COLO668 (cell line): ENCODE measurements around the gene NFAM1.
A peak's percentile ranks its signal among the peaks of the same experiment; 100 is the strongest.

Source experiments
- DNase-seq: peaks from one replicate; lab custom pipeline; 2025; ENCODE audit not compliant: unreplicated experiment; lab: John Stamatoyannopoulos, UW

The NFAM1 gene

DNA sequence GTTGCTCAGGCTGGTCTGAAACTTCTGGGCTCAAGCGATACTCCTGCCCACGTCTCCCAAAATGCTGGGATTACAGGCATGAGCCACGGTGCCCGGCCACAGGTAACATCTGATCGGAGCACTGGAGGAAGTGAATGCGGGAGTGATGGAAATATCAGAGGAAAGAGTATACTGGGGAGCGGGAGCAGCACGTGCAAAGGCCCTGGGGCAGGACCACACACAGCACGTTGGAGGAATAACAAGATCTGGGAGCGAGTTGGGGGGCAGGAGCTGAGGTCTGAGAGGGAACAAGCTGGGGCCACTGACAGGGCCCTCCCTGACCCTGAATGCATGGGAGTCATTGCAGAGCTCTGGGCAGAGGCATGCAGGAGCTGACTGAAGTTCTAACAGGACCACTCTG, 70.7 kb downstream of the NFAM1 start:
- DNase-seq, result no peak

DNA sequence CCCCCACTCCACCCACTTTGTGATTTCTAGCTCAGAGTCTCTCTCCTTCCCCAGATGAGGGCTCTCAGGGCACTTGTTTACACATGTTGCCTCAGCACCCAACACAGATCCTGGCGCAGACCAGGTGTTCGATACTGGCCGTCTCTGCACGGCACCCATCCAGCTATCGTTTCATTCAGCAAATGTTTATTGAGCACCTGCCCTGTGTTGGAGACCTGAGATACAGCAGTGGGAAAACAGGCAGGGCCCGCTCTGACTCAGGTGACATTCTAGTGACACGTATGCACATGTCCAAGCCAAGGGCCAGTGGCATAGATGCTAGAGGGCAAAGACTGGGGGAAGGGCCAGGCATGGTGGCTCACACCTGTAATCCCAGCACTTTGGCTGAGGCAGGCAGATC, 71.9 kb downstream of the NFAM1 start:
- peak; percentile 84 for DNase-seq

DNA sequence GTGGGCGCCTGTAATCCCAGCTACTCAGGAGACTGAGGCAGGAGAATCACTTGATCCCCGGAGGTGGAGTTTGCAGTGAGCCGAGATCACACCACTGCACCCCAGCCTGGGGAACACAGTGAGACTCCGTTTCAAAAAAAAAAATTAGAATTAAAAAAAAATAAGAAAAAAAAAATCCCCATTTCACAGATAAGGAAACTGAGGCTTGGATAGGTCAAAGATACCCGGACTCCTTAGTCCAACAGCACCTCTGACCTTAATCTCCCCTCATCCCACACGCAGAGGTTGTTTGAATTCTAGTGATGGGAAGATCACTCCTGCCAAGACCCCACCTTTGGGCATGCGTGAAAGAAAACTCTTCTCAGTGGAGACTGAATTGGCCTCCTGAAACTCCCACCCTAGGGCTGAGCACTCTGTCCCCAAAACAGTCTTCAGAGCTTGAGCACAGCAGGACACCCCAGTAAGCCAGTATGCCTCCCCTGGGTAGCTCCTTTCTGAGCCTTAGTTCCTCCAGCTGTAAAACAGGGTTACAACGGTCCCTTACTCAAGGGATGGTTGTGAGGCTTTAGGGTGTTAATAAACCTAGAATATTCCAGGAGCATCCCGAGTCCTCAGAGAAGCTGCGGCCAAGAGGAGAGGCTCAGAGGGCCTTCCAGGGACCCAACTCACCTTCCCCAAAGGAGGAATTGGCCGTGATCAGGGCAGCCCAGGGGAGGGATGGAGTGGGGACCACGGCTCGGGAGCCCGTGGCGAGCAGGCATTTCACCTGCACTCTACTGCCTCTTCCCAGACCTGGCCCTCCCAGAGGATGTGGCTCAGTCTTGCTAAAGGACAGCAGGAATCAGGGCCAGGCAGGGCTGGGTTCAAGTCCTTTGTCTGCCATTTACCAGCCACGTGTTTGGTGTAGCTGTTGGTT, 73.3 kb downstream of the NFAM1 start:
- DNase-seq, result no peak

DNA sequence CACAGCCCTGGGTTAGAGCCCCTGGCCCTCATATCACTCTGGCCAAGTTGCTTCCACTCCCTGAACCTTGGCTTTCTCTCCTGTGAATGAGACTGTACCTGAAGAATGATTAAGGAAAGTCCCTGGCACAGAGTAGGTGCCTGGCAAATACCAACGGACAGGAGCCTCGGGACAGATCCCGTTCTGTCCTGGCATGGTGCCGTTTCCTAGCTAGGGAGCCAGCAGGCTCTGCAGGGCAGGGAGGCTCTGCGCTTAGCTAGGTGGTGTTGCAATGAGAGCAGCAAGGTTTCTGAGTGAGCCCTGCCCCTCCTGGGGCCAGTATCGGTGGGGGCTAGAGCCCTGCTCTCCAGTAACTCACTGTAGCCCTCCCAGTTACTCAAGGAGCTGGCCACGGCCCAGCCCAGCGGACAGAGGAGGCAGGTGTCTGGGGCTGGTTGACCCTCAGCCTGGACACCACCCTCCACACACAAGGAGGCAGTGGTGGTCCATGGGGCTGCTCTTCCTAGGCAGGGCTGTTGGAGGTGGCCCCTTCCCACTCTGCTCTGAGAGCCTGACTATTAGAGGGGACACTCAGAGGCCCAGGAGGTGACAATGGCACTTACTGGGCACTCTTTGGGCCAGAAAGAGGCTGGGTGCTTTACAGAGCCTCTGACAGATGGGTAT, 74.4 kb downstream of the NFAM1 start:
- no peak for DNase-seq

DNA sequence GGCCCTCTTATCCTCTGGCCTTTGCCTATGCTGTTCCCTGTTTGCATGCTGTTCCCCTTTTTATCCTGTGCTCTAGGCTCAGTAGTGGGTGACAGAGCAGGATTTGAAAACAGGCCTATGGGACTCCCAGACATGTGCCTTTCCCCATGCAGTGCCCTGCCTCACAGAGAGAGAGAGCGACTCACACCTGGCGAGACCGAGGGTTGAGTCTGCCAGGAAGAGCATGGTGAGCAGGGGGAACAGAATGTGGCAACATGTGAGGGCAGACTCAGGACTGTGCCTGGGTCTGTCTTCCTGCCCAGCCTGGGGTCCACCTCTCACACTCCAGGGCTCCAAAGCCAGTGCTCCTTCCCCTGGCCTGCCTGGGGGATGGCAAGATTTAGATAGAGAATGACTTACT, 75.0 kb downstream of the NFAM1 start:
- DNase-seq, result no peak

DNA sequence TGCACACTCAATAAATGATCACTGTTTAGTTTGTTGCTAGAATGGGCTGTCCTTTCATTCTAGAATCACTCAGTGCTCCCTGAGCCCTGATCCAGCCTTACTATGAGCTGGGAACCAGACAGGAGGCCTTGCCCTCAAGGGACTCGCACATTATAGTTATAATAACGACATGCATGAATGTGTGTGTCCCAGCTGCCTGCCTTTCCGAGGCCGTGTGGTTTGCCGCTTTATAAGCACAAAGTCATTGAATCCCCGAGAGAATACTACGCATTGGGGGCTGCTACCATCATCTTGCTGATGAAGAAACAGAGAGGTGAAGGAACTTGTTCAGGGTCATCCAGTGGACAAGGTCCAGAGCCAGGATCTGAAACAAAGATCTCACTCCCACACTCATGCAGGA, 75.7 kb downstream of the NFAM1 start:
- DNase-seq, result no peak

DNA sequence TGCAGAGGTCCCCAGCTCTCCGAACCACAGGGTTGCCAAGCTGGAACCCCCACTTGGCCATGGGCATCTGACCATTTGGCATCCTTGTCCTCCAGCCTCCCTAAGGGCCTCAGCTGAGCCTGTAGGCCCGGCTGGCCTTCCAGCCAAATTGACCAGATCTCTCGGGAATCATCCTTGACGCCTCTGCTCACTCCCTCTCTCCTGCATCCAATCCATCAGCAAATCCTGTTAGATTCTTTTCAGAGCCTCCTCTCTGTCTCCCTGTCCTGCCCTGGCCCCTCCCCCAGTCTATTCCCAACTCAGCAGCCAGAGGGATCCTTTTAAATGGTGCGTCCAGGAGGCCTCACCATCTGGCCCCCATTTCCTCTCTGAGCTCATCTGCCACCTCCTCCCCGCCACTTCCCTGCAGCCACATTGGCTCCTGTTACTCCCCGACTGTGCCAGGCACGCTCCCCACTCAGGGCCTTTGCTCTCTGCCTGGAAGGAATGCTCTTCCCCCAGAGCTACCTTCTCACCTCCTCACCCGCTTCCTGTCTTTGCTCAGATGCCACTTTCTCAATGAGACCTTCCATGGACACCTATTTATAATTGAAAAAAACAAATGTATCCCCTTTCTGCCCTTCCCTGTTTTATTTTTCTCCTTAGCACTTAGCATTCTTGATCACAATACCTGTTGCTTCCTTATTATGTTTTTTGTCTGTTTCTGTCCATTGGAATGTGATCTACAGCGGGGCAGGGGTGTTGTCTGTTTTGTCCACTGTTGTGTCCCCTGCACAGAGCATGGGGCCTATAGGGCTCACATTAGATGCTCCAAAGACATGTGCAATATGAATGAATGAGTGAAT, 78.1 kb downstream of the NFAM1 start:
- DNase-seq, result peak; percentile 71

DNA sequence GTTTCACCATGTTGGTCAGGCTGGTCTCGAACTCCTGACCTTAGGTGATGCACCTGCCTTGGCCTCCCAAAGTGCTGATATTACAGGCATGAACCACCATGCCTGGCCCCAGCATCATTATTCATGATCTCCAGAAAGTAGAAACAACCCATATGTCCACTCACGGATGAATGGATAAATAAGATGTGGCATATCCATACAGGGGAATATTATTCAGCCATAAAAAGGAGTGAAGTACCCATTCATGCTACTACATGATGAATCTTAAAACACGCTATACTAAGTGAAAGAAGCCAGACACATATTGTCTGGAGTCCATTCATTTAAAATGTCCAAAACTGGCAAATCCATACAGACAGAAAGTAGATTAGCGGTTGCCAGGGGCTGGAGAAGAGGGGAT, 81.8 kb downstream of the NFAM1 start:
- DNase-seq, result no peak

DNA sequence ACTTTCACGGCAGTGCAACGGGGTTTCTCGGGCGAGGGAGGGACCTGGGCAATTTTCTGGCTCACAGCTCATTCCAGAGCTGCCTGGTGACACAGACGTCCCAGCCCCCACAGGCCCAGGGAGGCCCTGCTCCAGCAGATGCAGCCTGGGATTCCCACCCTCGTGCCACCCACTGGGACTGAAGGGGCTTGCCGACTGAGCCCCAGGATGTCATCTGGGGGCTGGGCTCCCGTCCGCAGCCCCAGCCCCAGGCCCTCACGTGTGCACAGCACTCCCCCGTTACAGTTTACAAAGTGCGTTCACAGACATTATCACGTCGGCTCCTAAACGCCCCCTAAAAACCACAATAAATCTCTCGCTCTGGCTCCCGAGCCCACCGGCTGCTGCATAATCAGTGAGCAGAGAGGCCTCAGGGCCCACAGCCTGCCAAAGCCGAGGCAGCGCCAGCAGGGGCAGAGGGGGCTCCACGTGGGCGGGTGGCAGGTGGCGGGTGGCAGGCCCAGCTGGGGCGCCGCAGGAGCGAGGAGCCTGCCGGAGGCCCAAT, 84.8 kb downstream of the NFAM1 start:
- no peak for DNase-seq

DNA sequence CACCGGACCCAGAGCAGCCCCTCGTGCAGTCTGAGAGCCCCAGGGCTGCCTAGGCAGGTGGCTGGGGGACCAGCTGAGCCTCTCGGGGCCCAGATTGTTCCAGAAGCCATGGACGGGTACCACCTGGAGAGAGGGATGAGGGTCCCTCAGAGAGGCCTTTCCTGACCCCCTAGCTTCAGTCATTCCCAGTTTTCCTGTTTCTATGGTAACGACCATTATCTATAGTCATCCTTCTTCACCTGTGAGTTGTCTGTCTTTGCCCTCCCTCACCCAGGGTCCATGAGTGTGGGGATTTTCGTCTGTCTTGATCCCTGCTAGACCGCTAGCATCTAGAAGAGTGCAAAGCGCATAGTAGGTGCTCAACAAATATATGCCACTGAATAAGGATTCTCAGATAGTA, 85.5 kb downstream of the NFAM1 start:
- DNase-seq, result no peak

DNA sequence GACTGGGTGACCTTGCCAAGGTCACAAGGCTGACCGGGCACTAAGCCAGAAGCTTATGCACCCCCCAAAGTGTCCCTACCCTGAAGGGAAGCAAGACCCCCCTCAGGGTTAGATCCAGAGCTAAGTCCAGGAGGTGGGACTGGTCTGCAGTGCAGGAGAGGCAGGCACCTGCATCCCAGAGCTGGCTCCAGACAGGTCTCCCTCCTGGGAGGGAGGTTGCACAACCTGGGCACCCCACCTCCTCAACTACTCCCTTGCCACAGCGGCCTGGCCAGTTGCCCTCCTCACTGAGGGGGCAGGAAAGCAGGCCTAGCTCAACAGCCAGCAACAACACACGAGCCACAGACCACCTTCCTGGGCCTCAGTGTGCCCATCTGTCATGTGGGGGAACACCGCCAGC, 86.7 kb downstream of the NFAM1 start:
- no peak for DNase-seq

DNA sequence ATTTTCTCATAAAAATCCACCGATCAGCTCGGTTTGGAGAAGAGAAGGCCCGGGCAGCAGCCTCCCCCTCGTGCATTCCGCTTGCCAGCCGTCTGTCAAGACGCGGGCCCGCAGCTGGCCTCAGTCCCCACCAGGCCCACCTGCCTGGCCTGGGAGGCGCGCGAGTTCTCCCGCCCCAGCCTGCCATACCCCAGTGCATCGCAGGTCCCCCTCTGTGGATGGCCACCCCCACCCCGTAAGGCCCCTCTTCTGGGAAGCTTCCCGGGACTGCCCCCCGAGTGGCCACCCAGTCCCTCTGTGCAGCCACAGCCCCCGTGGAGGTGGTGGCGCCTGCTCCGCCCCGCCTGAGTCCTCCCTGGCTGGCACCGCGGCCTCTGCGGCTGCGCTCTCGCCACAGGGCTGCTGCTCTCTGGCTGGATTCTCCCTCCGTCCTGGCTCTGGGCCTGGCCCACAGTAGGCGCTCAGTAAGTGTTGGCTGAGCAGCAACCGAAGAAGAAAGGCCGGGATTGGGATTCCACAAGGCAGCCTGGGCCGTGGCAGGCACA, 87.8 kb downstream of the NFAM1 start:
- no peak for DNase-seq

DNA sequence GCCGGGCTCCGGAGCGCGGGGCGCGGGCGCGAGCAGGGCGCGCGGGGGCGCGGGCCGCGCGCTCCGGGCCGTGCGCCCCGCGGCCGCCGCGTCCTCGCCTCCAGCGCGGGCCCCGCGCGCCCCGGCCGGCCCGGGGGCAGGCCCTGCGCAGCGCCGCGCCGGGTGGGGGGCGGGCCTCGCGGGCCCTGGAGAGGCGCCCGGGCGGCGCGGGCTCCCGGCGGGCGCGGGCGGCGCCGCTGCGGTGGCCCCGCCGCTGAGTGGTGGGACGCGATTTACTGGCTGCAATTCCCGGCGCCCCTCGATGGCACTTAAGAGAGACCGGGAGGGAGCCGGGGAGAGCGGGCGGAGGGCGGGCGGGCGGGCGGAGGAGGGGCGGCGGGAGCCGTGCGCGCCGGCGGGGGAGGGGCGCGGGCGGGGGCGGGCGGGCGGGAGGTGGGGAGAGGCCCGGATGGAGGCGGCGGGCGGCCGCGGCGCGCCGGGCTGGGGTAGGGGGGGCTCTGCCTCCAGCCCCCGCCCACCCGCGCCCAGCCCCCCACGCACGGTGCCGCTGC, 88.6 kb downstream of the NFAM1 start:
- DNase-seq, result peak; percentile 75

DNA sequence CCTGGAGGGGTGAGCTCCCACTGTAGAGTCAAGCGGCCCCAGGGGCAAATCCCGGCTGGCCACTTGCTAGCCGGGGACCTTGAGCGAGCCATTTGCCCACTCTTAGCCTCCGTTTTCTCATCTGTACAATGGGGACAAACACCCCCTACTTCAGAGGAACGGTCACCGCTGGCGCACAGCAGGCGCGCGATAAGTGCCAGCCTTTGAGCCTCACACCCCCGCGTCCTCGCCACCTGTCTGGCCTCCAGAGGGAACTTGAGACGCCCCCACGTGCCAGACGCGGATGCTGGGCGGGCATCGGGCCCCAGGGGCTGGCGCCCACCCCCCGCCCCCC, 89.1 kb downstream of the NFAM1 start:
- peak; percentile 75 for DNase-seq

DNA sequence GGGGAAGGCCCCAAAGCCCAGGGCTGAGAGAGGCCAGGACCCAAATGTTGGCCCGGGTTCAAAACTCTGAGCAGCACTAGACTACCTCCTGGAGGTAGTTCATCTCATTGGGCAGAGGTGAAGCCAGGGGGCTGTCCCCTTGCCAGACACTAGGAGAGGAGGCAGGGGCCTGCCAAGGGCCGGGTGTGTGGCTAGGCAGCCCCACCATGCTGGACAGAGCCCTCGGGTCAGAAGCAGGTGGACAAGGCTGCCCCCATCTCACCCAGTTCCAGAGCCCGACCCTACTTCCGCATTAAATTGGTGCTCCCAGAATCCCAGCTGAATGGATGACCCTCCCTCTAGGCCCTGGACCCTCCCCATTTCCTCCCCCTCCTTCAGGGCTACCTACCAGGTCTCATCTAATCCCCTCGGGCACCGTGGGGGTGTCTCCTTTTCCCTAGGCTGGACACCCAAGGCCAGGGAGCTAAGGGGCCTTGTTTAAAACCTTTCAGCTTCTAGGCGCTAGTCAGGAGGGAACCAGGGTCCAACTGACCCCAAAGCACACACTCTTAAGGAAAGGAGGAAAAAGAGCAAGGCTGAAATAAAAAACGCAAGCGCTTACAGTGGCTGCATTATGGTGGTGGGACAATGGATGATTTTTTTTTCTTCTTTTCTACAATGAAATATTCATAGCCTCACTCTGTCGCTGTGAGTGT, 89.6 kb downstream of the NFAM1 start:
- DNase-seq, result no peak

DNA sequence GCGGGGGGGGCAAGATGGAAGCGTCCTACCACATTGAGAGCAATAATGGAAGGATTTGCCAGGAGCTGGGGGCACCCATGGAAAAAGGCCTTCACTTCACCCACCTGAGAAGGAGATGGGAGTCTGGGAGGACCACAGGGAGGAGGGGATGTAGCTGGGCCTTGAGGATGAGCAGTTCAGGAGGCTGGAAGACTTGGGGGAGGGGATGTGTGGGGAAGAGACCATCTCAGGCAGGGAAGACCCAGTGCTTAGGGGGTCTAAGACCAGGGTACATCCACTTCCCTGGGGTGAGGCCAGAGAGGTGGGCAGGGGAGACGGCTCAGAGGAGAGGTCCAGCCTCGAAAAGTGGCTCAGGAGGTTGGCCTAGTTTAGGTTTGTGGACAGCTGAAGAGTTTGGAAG, 90.4 kb downstream of the NFAM1 start:
- no peak for DNase-seq

DNA sequence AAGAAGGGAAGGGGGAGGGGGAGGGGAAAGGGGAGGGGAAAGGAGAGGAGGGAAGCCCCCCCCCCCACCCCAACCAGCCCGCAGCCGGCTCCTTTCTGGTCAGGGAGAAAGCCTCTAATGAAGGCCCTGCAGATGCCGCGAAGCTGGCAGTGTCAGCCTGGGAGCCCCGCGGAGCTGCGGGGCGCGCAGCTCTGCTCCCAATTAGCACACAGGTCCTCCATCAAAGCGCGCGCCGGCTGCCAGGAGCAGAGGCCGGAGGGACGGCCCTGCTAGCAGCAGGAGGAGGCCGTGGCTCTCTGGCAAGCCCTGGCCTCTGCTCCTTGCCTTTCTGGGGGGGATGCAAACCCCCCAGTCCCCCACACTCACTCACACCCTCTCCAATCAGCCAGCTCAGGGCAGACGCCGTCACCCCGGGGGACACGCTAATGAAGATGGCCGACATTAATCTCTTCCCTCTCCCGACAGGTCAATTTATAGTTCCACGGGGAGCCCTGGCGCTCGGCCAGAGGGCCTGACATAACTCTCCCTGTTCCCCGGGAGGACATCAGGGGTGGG, 91.3 kb downstream of the NFAM1 start:
- peak; percentile 63 for DNase-seq

DNA sequence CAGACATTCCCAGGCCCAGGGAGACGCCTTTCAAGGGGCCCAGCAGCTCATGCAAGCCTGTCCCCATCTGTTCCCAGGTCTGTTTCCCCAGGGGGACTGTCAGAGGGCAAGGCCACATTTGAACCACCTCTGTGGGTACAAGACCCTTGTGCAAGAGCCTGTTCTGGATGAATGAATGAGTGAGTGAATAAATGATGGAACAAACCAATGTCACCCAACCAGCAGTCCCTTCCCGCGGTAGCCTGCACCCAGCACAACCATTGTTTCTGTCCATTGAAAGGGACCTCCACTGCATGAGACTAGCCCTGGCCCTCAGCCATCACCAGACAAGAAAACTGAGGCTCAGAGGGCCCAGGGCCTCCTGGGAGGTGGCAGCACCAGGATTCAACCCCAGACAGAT, 92.1 kb downstream of the NFAM1 start:
- DNase-seq, result no peak

DNA sequence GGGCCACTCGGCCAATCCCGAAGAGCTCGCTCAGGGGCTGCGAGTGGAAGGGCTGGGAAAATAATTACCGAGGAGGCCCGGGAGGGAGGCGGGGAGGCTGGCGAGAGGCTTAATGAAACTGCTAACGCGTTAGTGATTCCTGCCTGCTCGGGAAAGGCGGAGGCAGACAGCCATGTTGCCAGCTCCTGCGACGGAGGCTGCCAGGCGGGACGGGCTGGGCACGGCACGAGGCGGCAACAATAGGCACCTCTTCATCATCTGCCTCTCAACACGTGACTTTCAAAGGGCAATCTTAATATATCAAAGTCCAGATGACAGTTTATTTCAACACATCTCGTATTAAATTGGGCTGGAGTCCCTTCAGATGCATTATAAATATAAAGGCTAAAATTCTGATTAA, 93.7 kb downstream of the NFAM1 start:
- DNase-seq, result no peak

DNA sequence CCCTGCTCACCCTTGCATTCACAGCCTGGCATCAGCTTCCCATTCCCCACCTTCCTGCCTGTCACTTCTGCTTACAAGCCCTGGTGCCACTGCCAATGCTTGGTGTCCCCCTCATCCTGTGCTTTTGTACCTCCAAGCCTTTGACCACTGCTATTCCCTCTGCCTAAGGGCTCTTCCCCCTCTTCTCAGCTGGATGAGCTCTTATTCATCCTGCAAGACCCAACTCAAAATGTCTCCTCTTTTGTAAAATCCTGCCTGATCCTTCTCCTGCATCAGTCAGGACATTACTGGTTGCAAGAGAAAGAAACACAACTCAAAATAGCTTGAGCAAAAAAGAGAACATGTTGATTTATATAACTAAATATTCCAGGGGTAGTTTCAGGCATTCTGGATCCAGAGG, 94.8 kb downstream of the NFAM1 start:
- no peak for DNase-seq
